ENCODE results near the gene RBKS. TPM values are rescaled to one million over a fixed set of nuclear protein-coding genes. Genes with fewer than 3 reads are reported as not detected.

Gene RBKS
- polyA plus RNA-seq, 1 of the 3 experiments (the other 2 are of a cell fraction), result 7.4 TPM

- POLR2A ChIA-PET, result interaction anchor here (1.0 kb wide), 1 partner anchor 10 kb away, joined by 3 read pairs; no protein-coding TSS in a partner anchor
- CTCF ChIA-PET, result interaction anchor here (1.1 to 6.0 kb wide), 6 partner anchors 11 to 36 kb away, joined by 3 to 52 read pairs (median 10); no protein-coding TSS in a partner anchor
Observed at GRCh38 chr2:27739058-27739373, 151.2 kb downstream of the RBKS start.

DNA sequence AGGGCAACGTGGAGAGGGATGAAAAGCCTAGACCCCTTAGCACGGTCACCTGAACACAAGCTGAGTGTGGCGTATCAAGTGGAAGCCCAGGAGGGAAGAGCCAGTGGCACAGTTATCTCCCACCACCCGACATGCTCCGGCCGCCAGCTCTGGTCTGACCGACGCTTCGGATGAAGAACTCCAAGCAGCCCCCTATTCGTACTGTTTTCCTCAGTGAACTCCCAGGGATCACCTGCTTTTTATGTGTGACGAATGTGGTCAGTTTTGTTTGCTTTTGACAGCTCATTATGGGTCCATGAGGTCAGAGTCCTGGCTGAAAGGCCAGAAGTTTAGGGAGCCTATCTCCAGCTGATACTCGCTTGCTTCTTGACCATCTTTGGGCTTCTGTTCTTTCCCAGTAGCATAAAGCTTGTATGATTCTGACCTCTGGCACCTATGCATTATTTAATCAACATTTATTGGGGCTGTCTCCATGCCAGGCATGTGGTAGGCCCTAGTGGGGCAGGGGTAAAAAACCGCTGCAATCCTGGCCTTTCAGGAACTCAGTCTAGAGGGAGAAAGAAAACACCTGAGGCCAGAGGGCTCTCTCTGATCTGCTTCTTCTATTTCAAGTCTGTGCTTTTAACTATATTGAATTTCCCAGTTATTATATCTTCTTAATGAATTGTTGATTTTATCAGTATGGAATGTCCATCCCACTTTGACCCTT is 151.7 kb downstream of the RBKS start:
- WGBS (ENCODE audit: low lambda C conversion rate), result 82% methylated on average over 13 of the region's 13 CpGs
- no peak overlapping the region for H3K4me3 ChIP-seq (ENCODE audit: low read depth in 2 of 2, low read length in 1 of 2)
- no peaks in the 10 kb centered on the region for H3K79me2 ChIP-seq (ENCODE audit: insufficient read depth)
- H3K27ac ChIP-seq (ENCODE audit: low read depth in 2 of 2, low read length in 1 of 2), result peak overlapping the region in 1 of 2 experiments; percentile 92; a peak in 2 of 4 replicates
- H3K4me1 ChIP-seq (ENCODE audit: control insufficient read depth in 1 of 2, insufficient read depth in 2 of 2, low read depth in 1 of 2, low read length in 1 of 2), result peaks cover 0 to 19% of the 10 kb centered on the region in 2 experiments; a peak in 2 of 4 replicates
- no peaks in the 10 kb centered on the region for H4K20me1 ChIP-seq (ENCODE audit: insufficient read depth)
- H3K4me2 ChIP-seq, result no peak overlapping the region
- no peaks in the 10 kb centered on the region for H3F3A ChIP-seq (replicated peaks; ENCODE audit: insufficient read depth)
- H2AFZ ChIP-seq (ENCODE audit: low read depth), result no peak overlapping the region
- DNase-seq, result no peak
- H3K9me3 ChIP-seq, result no peaks in the 10 kb centered on the region
- no peaks in the 10 kb centered on the region for H3K27me3 ChIP-seq (ENCODE audit: insufficient read depth)
- no peaks in the 10 kb centered on the region for H3K36me3 ChIP-seq (replicated peaks in 1 of 2; ENCODE audit: control insufficient read depth in 1 of 2, insufficient read depth in 2 of 2, low read length in 1 of 2)
- no peaks in the 10 kb centered on the region for H3K9me2 ChIP-seq
- CTCF ChIA-PET, result interaction anchor here (0.7 to 6.0 kb wide), 11 partner anchors 9 to 658 kb away, joined by 3 to 52 read pairs (median 6); partner anchors contain the start of gene FOSL2
- no peak overlapping the region for H3K9ac ChIP-seq
- POLR2A ChIA-PET, result interaction anchor here (0.7 to 1.0 kb wide), 2 partner anchors 10 to 617 kb away, joined by 3 read pairs; no protein-coding TSS in a partner anchor
- TF ChIP-seq TCF12 (IDR thresholded peaks at IDR 0.05), result no peak
- no peak for TF ChIP-seq EZH2phosphoT487 (IDR thresholded peaks at IDR 0.05; ENCODE audit: borderline replicate concordance, low read depth)
- TF ChIP-seq IRF3 (IDR thresholded peaks at IDR 0.05; ENCODE audit: low read depth, low read length), result no peak
- TF ChIP-seq NFIC (IDR thresholded peaks at IDR 0.05; ENCODE audit: borderline replicate concordance), result no peak
- TF ChIP-seq FOXM1 (IDR thresholded peaks at IDR 0.05; ENCODE audit: low read depth), result no peak
- TF ChIP-seq RCOR1 (IDR thresholded peaks at IDR 0.05; ENCODE audit: low read length), result no peak
- no peak for TF ChIP-seq RFX5 (IDR thresholded peaks at IDR 0.05; ENCODE audit: low read length)
- no peak for TF ChIP-seq EP300 (IDR thresholded peaks at IDR 0.05; ENCODE audit: borderline replicate concordance in 1 of 2, low read depth in 1 of 2, low read length in 1 of 2)
- no peak for TF ChIP-seq CTCF (IDR thresholded peaks at IDR 0.05)
- no peak for TF ChIP-seq FOSL2 (IDR thresholded peaks at IDR 0.05; ENCODE audit: borderline replicate concordance, low read depth)
- no peak for TF ChIP-seq RAD21 (IDR thresholded peaks at IDR 0.05; ENCODE audit: low read length)
- TF ChIP-seq SIN3A (IDR thresholded peaks at IDR 0.05; ENCODE audit: borderline replicate concordance, low read depth, low read length), result no peak
- TF ChIP-seq GABPA (IDR thresholded peaks at IDR 0.05; ENCODE audit: low read depth), result no peak
- no peak for TF ChIP-seq POLR2AphosphoS5 (IDR thresholded peaks at IDR 0.05; ENCODE audit: low read depth, low read length)

More at GRCh38 chr2:27739058-27739373, 151.2 kb downstream of the RBKS start:
- Histone ChIP-seq H4K20me1 (ENCODE audit: insufficient read depth) (no peaks in the 10 kb centered on the region), H2AFZ (ENCODE audit: low read depth) (no peak overlapping the region), H3K27ac (ENCODE audit: low read depth in 2 of 2, low read length in 1 of 2) (no peak overlapping the region), H3K9ac (no peak overlapping the region), H3K79me2 (ENCODE audit: insufficient read depth) (no peaks in the 10 kb centered on the region), H3K27me3 (ENCODE audit: insufficient read depth) (no peaks in the 10 kb centered on the region), H3K4me2 (no peak overlapping the region), H3K36me3 (replicated peaks in 1 of 2; ENCODE audit: control insufficient read depth in 1 of 2, insufficient read depth in 2 of 2, low read length in 1 of 2) (no peaks in the 10 kb centered on the region), H3K9me2 (no peaks in the 10 kb centered on the region), H3F3A (replicated peaks; ENCODE audit: insufficient read depth) (no peaks in the 10 kb centered on the region), H3K4me3 (ENCODE audit: low read depth in 2 of 2, low read length in 1 of 2) (no peak overlapping the region), H3K9me3 (peaks cover under 1% of the 10 kb centered on the region; the same call in 1 of the 2 replicates), H3K4me1 (ENCODE audit: control insufficient read depth in 1 of 2, insufficient read depth in 2 of 2, low read depth in 1 of 2, low read length in 1 of 2) (peaks cover 0 to 19% of the 10 kb centered on the region in 2 experiments; a peak in 2 of 4 replicates)
- WGBS (ENCODE audit: low lambda C conversion rate), result 92% methylated on average over 4 of the region's 4 CpGs
- TF ChIP-seq RFX5 (IDR thresholded peaks at IDR 0.05; ENCODE audit: low read length) (no peak), USF1 (IDR thresholded peaks at IDR 0.05; ENCODE audit: borderline replicate concordance, low read depth) (no peak), MXI1 (IDR thresholded peaks at IDR 0.05; ENCODE audit: low read depth, low read length) (no peak), MEF2A (IDR thresholded peaks at IDR 0.05; ENCODE audit: borderline replicate concordance, low read depth) (no peak), RCOR1 (IDR thresholded peaks at IDR 0.05; ENCODE audit: low read length) (no peak), ZBTB33 (IDR thresholded peaks at IDR 0.05; ENCODE audit: borderline replicate concordance, low read depth) (no peak)
- no peak for DNase-seq

All from SK-N-SH (cell line).